GM12875 (cell line): ENCODE measurements around the gene HECW1.

Experiments used
- H3K4me3 ChIP-seq: one replicate; pipeline ENCODE4 v1.5.1; 2011; ENCODE audit warnings: low read depth, low read length, control low read depth
- TF ChIP-seq, protein P1 (sequence below): IDR thresholded peaks from 2 replicates; pipeline ENCODE4 v1.5.1; 2011; ENCODE audit warnings: low read depth, mild to moderate bottlenecking, control low read depth, inconsistent platforms, low read length, moderate library complexity, borderline replicate concordance; ENCODE audit not compliant: insufficient read depth

Gene HECW1

DNA sequence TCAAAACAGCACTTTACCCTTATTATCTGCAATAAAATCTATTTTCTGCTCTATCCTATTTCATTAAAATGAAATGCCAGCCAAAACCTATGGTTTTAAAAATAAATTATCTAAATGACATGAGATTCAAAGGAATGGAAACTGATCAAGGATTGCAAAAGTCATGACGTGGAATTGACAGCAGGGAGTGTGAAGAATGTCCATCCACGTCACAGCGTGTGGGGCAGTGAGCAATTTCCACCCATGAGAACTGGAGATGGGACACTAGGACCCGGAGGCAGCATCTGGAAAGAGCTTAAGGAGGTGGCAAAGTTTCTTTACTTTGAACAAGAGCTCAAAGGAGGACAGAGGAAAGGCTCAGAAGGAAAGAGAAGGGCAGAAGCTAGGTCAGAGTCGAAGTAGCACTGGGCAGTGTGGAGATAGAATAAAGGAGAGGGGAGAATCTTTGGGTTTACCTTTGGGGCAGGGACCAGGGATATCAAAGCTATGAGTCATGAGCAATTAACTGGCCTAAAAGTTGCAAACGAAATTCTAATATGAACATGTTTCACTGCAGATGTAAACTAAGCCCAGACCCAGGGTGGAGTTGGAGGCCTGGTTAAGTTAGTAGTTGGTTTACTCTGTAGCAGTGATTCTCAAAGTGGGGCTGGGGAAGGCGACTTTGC is 445.5 kb downstream of the HECW1 start:
- H3K4me3 ChIP-seq, result no peak overlapping the region
- TF ChIP-seq, protein P1, sequence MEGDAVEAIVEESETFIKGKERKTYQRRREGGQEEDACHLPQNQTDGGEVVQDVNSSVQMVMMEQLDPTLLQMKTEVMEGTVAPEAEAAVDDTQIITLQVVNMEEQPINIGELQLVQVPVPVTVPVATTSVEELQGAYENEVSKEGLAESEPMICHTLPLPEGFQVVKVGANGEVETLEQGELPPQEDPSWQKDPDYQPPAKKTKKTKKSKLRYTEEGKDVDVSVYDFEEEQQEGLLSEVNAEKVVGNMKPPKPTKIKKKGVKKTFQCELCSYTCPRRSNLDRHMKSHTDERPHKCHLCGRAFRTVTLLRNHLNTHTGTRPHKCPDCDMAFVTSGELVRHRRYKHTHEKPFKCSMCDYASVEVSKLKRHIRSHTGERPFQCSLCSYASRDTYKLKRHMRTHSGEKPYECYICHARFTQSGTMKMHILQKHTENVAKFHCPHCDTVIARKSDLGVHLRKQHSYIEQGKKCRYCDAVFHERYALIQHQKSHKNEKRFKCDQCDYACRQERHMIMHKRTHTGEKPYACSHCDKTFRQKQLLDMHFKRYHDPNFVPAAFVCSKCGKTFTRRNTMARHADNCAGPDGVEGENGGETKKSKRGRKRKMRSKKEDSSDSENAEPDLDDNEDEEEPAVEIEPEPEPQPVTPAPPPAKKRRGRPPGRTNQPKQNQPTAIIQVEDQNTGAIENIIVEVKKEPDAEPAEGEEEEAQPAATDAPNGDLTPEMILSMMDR, result no peak

DNA sequence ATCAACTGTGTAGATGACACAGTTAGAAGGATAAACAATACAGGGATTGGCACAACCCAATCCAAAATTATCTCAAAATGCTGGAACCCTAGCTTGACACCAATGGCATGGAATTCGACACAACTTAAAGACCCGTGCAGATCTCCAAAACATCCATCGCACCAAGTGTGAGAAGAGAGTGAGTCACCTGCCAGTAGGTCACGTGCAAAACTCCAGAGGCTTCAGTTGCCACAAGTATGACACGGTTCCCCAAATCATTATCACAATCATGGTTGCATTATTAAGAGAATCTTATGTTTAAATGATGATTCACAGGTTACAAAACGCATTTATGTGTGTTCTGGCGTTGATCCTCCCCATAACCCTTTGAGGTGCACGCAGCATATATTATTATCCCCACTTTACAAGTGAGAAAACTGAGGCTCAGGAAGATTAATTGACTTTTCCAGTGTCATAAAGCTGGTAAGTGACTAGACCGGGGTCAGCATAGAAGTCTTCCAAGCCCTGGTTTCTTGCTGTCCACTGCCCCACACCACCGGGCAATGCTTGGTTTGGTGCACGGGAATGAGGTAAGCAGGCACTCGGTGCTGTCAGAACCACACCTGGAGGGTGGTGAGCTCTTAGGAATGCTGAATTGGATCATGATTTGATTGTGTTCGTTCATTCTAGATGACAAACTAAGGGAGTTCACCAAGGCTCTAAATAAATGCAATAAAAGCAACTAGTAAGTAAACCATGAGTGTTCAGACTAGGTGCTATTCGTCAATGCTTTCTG is 446.9 kb downstream of the HECW1 start:
- TF ChIP-seq, protein P1, result no peak

DNA sequence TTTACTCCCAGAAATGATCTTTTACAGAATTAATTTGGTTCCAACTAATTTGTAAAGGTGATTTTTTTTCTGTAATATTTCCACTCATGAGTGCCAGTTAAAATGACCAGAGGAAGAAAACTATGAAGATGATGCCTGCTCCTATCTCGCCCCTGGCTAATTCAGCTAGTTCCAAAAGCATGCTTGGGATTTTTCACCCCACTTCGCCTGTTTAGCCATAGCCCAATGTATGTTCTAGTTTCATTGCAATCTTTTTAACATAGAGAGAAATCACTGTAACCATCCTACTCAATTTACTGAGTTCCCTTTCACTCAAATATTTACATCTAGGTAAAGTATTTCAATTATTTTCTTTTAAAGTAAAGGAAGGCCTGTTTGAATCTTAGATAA is 447.5 kb downstream of the HECW1 start:
- no peak overlapping the region for H3K4me3 ChIP-seq
- TF ChIP-seq, protein P1, result no peak

More for the DNA sequence above, 446.9 kb downstream of the HECW1 start:
- H3K4me3 ChIP-seq, result no peak overlapping the region

DNA sequence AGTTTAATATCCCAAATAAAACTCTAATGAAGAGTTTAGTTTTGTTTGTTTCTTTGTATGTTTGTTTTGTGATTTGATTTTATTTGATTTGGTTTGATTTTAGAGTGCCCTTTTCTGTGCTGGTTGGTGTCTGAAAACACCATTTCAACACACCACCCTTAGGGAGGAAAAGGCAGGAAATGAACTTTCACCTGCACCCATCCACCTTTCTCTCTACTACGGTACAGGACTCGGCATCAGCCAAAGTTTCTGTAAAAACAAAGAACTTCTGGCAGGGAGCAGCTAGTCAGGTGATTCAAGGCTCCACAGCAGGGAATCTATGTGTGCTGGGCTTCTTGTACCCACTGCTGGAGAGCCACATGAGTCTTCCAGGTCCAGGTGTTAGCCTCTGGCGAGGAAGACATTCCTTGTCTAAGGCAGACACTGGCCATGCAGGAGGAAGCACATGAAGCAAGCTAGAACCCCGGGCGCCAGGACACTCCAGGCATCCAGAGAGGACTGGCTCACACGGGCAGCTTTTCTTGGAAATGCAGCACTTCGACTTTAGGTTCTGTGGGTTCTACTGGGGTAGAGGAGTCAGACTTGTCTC is 448.4 kb downstream of the HECW1 start:
- TF ChIP-seq, protein P1, result no peak
- no peak overlapping the region for H3K4me3 ChIP-seq

DNA sequence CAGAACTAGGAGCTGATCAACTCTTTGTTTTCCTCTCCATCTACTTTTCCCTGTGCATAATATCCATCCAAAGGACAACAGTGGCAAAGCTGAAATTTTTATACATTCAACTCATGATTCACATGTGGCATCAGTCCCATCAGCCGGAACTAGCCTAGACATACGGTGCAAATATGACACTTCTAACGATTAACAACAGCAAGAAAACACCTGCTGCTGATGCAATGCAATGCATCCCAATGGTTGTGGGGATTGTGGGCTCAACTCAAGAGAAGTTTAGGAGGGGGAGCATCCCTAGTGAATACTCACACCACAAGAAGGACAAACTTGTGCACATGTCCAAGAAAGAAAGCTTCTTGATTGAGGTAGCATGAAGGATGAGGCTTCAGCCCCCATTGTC is 449.9 kb downstream of the HECW1 start:
- TF ChIP-seq, protein P1, result no peak

DNA sequence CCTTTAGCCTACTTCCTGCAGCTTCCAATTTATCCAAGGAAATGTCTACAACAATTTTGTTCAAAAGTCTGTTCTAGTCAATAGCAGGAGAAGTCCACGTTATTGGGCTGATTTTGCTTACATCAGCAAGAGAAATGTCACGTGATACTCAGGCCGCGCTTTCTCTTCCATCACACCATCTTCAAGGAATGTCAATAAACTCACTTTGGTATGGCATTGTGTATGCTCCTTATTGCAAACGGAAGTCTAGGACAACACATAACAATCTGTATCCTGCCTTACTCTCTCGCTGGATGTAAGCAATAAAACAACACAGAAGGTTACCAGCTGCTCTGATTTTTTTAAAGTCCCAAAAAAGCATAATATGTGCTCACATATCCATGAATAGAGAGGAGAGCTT is 453.3 kb downstream of the HECW1 start:
- H3K4me3 ChIP-seq, result no peak overlapping the region
- TF ChIP-seq, protein P1, result no peak

More for the DNA sequence above, 449.9 kb downstream of the HECW1 start:
- H3K4me3 ChIP-seq, result no peak overlapping the region
